IPS-15b (cell line): ENCODE results near the gene PLCB4.

Experiments
- H3K27me3 ChIP-seq: one replicate; pipeline ENCODE4 v1.6.1; 2013; ENCODE audit warnings: low read length; ENCODE audit not compliant: control insufficient read depth, insufficient read depth
- H3K36me3 ChIP-seq: one replicate; pipeline ENCODE4 v1.6.1; 2013; ENCODE audit warnings: low read length; ENCODE audit not compliant: control insufficient read depth, insufficient read depth
- H3K4me1 ChIP-seq: one replicate; pipeline ENCODE4 v1.6.1; 2013; ENCODE audit warnings: mild to moderate bottlenecking, low read length; ENCODE audit not compliant: control insufficient read depth, insufficient read depth
- H3K4me3 ChIP-seq: one replicate; pipeline ENCODE4 v1.5.1; 2013; ENCODE audit warnings: low read depth, low read length
- H3K9ac ChIP-seq: one replicate; pipeline ENCODE4 v1.6.1; 2013; ENCODE audit warnings: low read depth, mild to moderate bottlenecking, low read length
- H3K9me3 ChIP-seq: one replicate; pipeline ENCODE4 v1.6.1; 2013; ENCODE audit warnings: mild to moderate bottlenecking, low read length; ENCODE audit not compliant: control insufficient read depth, insufficient read depth

PLCB4 gene

GRCh38 chr20:9460518-9460917, 391.6 kb downstream of the PLCB4 start:
- H3K27me3 ChIP-seq, result no peaks in the 10 kb centered on the region
- H3K9me3 ChIP-seq, result no peaks in the 10 kb centered on the region
- H3K4me3 ChIP-seq, result no peak overlapping the region
- H3K36me3 ChIP-seq, result peaks cover 2% of the 10 kb centered on the region
- no peaks in the 10 kb centered on the region for H3K4me1 ChIP-seq
- no peak overlapping the region for H3K9ac ChIP-seq

- no peaks in the 10 kb centered on the region for H3K27me3 ChIP-seq
- no peaks in the 10 kb centered on the region for H3K9me3 ChIP-seq
- H3K36me3 ChIP-seq, result no peaks in the 10 kb centered on the region
Measured at GRCh38 chr20:9467995-9468394, 399.1 kb downstream of the PLCB4 start.

GRCh38 chr20:9474835-9475415, 406.0 kb downstream of the PLCB4 start:
- Histone ChIP-seq H3K9ac (no peak overlapping the region), H3K27me3 (no peaks in the 10 kb centered on the region), H3K9me3 (no peaks in the 10 kb centered on the region), H3K4me3 (no peak overlapping the region), H3K4me1 (no peaks in the 10 kb centered on the region), H3K36me3 (no peaks in the 10 kb centered on the region)

More at GRCh38 chr20:9467995-9468394, 399.1 kb downstream of the PLCB4 start:
- Histone ChIP-seq H3K4me1 (no peaks in the 10 kb centered on the region), H3K9ac (no peak overlapping the region), H3K4me3 (no peak overlapping the region)

- Histone ChIP-seq H3K4me3 (no peak overlapping the region), H3K9ac (no peak overlapping the region), H3K9me3 (no peaks in the 10 kb centered on the region), H3K4me1 (no peaks in the 10 kb centered on the region), H3K36me3 (no peaks in the 10 kb centered on the region), H3K27me3 (no peaks in the 10 kb centered on the region)
Measured at GRCh38 chr20:9475456-9475855, 406.6 kb downstream of the PLCB4 start.

- no peaks in the 10 kb centered on the region for H3K27me3 ChIP-seq
- no peaks in the 10 kb centered on the region for H3K4me1 ChIP-seq
- H3K36me3 ChIP-seq, result no peaks in the 10 kb centered on the region
- no peak overlapping the region for H3K9ac ChIP-seq
- no peaks in the 10 kb centered on the region for H3K9me3 ChIP-seq
- H3K4me3 ChIP-seq, result no peak overlapping the region
Measured at GRCh38 chr20:9476174-9476573, 407.3 kb downstream of the PLCB4 start.

- H3K9me3 ChIP-seq, result no peaks in the 10 kb centered on the region
- H3K36me3 ChIP-seq, result no peaks in the 10 kb centered on the region
- no peaks in the 10 kb centered on the region for H3K27me3 ChIP-seq
- no peak overlapping the region for H3K4me3 ChIP-seq
- H3K9ac ChIP-seq, result no peak overlapping the region
- no peaks in the 10 kb centered on the region for H3K4me1 ChIP-seq
Measured at GRCh38 chr20:9476637-9477036, 407.8 kb downstream of the PLCB4 start.

GRCh38 chr20:9478771-9479170, 409.9 kb downstream of the PLCB4 start:
- no peaks in the 10 kb centered on the region for H3K9me3 ChIP-seq
- H3K27me3 ChIP-seq, result no peaks in the 10 kb centered on the region
- no peak overlapping the region for H3K9ac ChIP-seq
- no peaks in the 10 kb centered on the region for H3K36me3 ChIP-seq
- H3K4me1 ChIP-seq, result no peaks in the 10 kb centered on the region
- H3K4me3 ChIP-seq, result no peak overlapping the region

GRCh38 chr20:9480066-9480465, 411.2 kb downstream of the PLCB4 start:
- no peaks in the 10 kb centered on the region for H3K9me3 ChIP-seq
- H3K27me3 ChIP-seq, result no peaks in the 10 kb centered on the region
- H3K36me3 ChIP-seq, result no peaks in the 10 kb centered on the region
- no peak overlapping the region for H3K4me3 ChIP-seq
- no peak overlapping the region for H3K9ac ChIP-seq
- H3K4me1 ChIP-seq, result no peaks in the 10 kb centered on the region

GRCh38 chr20:9482180-9482579, 413.3 kb downstream of the PLCB4 start:
- H3K9me3 ChIP-seq, result no peaks in the 10 kb centered on the region
- H3K4me3 ChIP-seq, result no peak overlapping the region
- H3K4me1 ChIP-seq, result no peaks in the 10 kb centered on the region
- no peak overlapping the region for H3K9ac ChIP-seq
- H3K27me3 ChIP-seq, result no peaks in the 10 kb centered on the region
- H3K36me3 ChIP-seq, result no peaks in the 10 kb centered on the region

GRCh38 chr20:9483131-9483530, 414.2 kb downstream of the PLCB4 start:
- no peaks in the 10 kb centered on the region for H3K9me3 ChIP-seq
- no peaks in the 10 kb centered on the region for H3K4me1 ChIP-seq
- H3K36me3 ChIP-seq, result no peaks in the 10 kb centered on the region
- no peak overlapping the region for H3K4me3 ChIP-seq
- H3K9ac ChIP-seq, result no peak overlapping the region
- H3K27me3 ChIP-seq, result no peaks in the 10 kb centered on the region

GRCh38 chr20:9485614-9486340, 416.9 kb downstream of the PLCB4 start:
- Histone ChIP-seq H3K9me3 (no peaks in the 10 kb centered on the region), H3K4me1 (no peaks in the 10 kb centered on the region), H3K27me3 (no peaks in the 10 kb centered on the region), H3K36me3 (no peaks in the 10 kb centered on the region), H3K4me3 (no peak overlapping the region), H3K9ac (no peak overlapping the region)

GRCh38 chr20:9487231-9487630, 418.3 kb downstream of the PLCB4 start:
- no peaks in the 10 kb centered on the region for H3K27me3 ChIP-seq

More at GRCh38 chr20:9487231-9487630, 418.3 kb downstream of the PLCB4 start:
- no peaks in the 10 kb centered on the region for H3K9me3 ChIP-seq
- H3K36me3 ChIP-seq, result no peaks in the 10 kb centered on the region
- H3K4me1 ChIP-seq, result no peaks in the 10 kb centered on the region
- no peak overlapping the region for H3K9ac ChIP-seq
- no peak overlapping the region for H3K4me3 ChIP-seq
